ENCODE results near the gene TH. TPM values are rescaled to one million over a fixed set of nuclear protein-coding genes. Genes with fewer than 3 reads are reported as not detected.

Gene TH
- total and polyA plus RNA-seq, 2 of the 4 experiments (the other 2 are of a cell fraction): 0.10 TPM; not detected in 1

DNA sequence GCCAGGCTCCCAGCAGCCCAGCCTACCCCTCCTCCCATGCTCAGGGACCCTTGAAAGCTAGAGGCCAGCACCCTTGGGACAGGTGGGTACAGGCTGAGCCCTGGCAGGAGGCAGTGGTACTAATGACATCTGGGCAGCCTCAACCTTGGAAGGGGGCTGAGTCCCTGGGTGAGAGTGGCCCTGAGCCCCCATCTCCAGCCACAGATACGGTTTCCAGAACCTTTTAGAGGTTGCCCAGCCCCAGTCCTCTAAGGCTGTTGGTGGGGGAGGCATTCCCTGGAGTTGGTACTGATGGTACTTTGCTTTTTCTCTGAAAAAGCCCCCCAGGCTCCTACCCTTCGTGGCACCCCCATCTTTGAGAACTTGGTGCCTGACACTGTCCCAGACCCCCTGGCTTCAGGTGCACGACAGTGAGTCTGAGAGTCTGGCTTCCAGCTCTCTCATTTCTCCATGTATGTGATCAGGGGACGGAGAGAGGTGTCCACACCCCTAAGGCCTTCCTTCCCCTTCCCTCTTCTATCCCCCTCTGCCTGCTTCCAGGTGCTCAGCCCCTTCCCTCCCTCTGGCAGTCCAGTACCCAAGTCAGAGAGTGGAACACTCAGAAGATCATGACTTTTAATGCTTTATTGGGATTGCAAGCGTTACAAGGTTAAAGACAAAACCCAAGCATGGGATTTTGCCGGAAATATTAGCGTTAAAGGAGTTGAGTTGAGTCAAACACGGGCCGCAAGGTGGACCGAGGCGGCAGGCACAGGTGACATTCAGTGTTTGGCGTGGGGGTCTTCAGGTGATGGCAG lies 42.9 kb downstream of the TH start:
- Histone ChIP-seq H3K4me3 (ENCODE audit: insufficient read depth, low read depth, low read length) (no peak overlapping the region), H3K23ac (ENCODE audit: low read depth, low read length) (no peak overlapping the region), H3K36me3 (ENCODE audit: control insufficient read depth, insufficient read depth, low read length) (peaks cover 2% of the 10 kb centered on the region; the same call in 1 of the 2 replicates), H2AFZ (replicated peaks; ENCODE audit: low read length, poor library complexity) (no peak overlapping the region), H3K9me1 (ENCODE audit: insufficient read depth, low read length) (peaks cover 7% of the 10 kb centered on the region), H3K56ac (ENCODE audit: extremely low read depth, insufficient read depth, low read length) (no peak overlapping the region), H4K20me1 (ENCODE audit: insufficient read depth, low read length) (peaks cover 13% of the 10 kb centered on the region; the same call in 1 of the 2 replicates), H2AK9ac (replicated peaks; ENCODE audit: low read depth, low read length, poor library complexity) (no peak overlapping the region), H3K4ac (ENCODE audit: low read depth, low read length) (no peak overlapping the region), H3K9ac (ENCODE audit: low read depth, low read length) (no peak overlapping the region), H2AK5ac (ENCODE audit: low read depth, low read length) (no peak overlapping the region), H3K27me3 (ENCODE audit: control insufficient read depth, insufficient read depth, low read length) (peaks cover 4% of the 10 kb centered on the region; the same call in 1 of the 2 replicates), H2BK120ac (ENCODE audit: low read depth, low read length) (no peak overlapping the region), H2BK20ac (ENCODE audit: low read depth, low read length) (no peak overlapping the region), H3K4me1 (ENCODE audit: control insufficient read depth, insufficient read depth, low read length) (no peaks in the 10 kb centered on the region), H4K91ac (ENCODE audit: insufficient read depth, low read depth, low read length) (no peak overlapping the region), H4K5ac (ENCODE audit: low read depth, low read length) (no peak overlapping the region), H3K9me3 (ENCODE audit: control insufficient read depth, insufficient read depth, low read length) (no peaks in the 10 kb centered on the region), H2BK5ac (ENCODE audit: low read depth, low read length, poor library complexity, severe bottlenecking) (no peak overlapping the region), H4K8ac (ENCODE audit: low read depth in 2 of 2, low read length in 2 of 2) (no peak overlapping the region), H3K79me1 (ENCODE audit: low read depth in 1 of 2, low read length in 2 of 2) (peaks cover 0 to 6% of the 10 kb centered on the region in 2 experiments; a peak in 2 of 4 replicates), H3K18ac (ENCODE audit: low read depth, low read length) (no peak overlapping the region), H3K4me2 (ENCODE audit: low read depth, low read length) (no peak overlapping the region), H3K14ac (replicated peaks; ENCODE audit: low read depth, low read length) (no peak overlapping the region), H2BK15ac (ENCODE audit: low read depth, low read length) (no peak overlapping the region), H3K27ac (ENCODE audit: insufficient read depth, low read length) (no peak overlapping the region)
- 76% methylated on average over 8 of the region's 12 CpGs; no CpG with 5 or more reads in 1 of the 2 experiments for WGBS, 2 experiments (ENCODE audit: extremely low coverage in 2 of 2, insufficient read length in 1 of 2)
- TF ChIP-seq FOS (IDR thresholded peaks at IDR 0.05; ENCODE audit: low read depth, low read length) (no peak), SMC3 (IDR thresholded peaks at IDR 0.05; ENCODE audit: low read depth, low read length) (no peak), CHD1 (IDR thresholded peaks at IDR 0.05; ENCODE audit: low read depth, low read length) (no peak), BHLHE40 (IDR thresholded peaks at IDR 0.05; ENCODE audit: low read depth, low read length) (no peak), RAD21 (IDR thresholded peaks at IDR 0.05; ENCODE audit: low read length) (no peak), MAFK (IDR thresholded peaks at IDR 0.05; ENCODE audit: low read depth, low read length) (no peak), RCOR1 (IDR thresholded peaks at IDR 0.05; ENCODE audit: insufficient replicate concordance, low read length) (no peak), CEBPB (IDR thresholded peaks at IDR 0.05; ENCODE audit: low read depth, low read length) (no peak), NFE2L2 (IDR thresholded peaks at IDR 0.05; ENCODE audit: low read depth, low read length) (no peak)
- TF ChIP-seq, protein P1, sequence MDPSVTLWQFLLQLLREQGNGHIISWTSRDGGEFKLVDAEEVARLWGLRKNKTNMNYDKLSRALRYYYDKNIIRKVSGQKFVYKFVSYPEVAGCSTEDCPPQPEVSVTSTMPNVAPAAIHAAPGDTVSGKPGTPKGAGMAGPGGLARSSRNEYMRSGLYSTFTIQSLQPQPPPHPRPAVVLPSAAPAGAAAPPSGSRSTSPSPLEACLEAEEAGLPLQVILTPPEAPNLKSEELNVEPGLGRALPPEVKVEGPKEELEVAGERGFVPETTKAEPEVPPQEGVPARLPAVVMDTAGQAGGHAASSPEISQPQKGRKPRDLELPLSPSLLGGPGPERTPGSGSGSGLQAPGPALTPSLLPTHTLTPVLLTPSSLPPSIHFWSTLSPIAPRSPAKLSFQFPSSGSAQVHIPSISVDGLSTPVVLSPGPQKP (IDR thresholded peaks at IDR 0.05; ENCODE audit: borderline replicate concordance, low read depth, low read length): no peak
- in situ Hi-C loops (cut with MboI; ENCODE audit: low sequenced_read_pairs): no loop called here
- intact Hi-C loops (cut with micrococcal nuclease): no loop called here
- BruUV-seq (replicated peaks): no TSS peak
- ChIA-PET CTCF (no interaction called here), POLR2A (ENCODE audit: unreplicated experiment) (no interaction called here)
- no peak for ATAC-seq (ENCODE audit: low read depth)
- dilution Hi-C loops (cut with HindIII; ENCODE audit: low sequenced_read_pairs, unreplicated experiment): no loop called here
- DNase-seq: no peak
